ENCODE results near the gene TBC1D9B.

GRCh38 chr5:179890751-179891682 lies 16.7 kb downstream of the TBC1D9B start:
- TF ChIP-seq POLR2AphosphoS5 (IDR thresholded peaks at IDR 0.05) (no peak), CTCF (IDR thresholded peaks at IDR 0.05) (no peak), POLR2A (IDR thresholded peaks at IDR 0.05) (no peak)
